HEK293T (cell line): ENCODE data around the gene LCK.
A peak's percentile ranks its signal among the peaks of the same experiment; 100 is the strongest.

Experiments used
- CTCF ChIA-PET: fragments of 350-600 bp; formaldehyde crosslinking; extraction: SDS; loops from one replicate; lab custom pipeline; 2021; ENCODE audit warnings: antibody characterized with exemption, inconsistent platforms; lab: Yijun Ruan, JAX
- POLR2A ChIA-PET: fragments of 350-600 bp; formaldehyde crosslinking; extraction: SDS; loops from one replicate; lab custom pipeline; 2020; ENCODE audit warnings: antibody characterized with exemption, inconsistent platforms; lab: Yijun Ruan, JAX
- DNase-seq: peaks from one replicate; pipeline ENCODE4 v3.0.0; 2012; ENCODE audit warnings: mixed read lengths; ENCODE audit errors: extremely low spot score
- ARNT ChIP-seq: fragments of 450-650 bp; IDR thresholded peaks from 2 replicates; pipeline ENCODE4 v1.6.1; 2017; ENCODE audit warnings: mild to moderate bottlenecking
- BHLHE40 ChIP-seq: fragments of 450-650 bp; IDR thresholded peaks from 2 replicates; pipeline ENCODE4 v1.6.1; 2016; ENCODE audit warnings: mild to moderate bottlenecking, moderate library complexity, borderline replicate concordance
- CTBP1 ChIP-seq: fragments of 450-650 bp; IDR thresholded peaks from 2 replicates; pipeline ENCODE4 v1.6.1; 2016; ENCODE audit warnings: borderline replicate concordance
- ELF4 ChIP-seq: fragments of 450-650 bp; IDR thresholded peaks from 2 replicates; pipeline ENCODE4 v1.6.1; 2017; ENCODE audit warnings: antibody characterized with exemption
- FOXA1 ChIP-seq: fragments of 450-650 bp; IDR thresholded peaks from 2 replicates; pipeline ENCODE4 v1.6.1; 2016; ENCODE audit warnings: mild to moderate bottlenecking
- FOXK2 ChIP-seq: fragments of 450-650 bp; IDR thresholded peaks from 2 replicates; pipeline ENCODE4 v1.6.1; 2016; ENCODE audit warnings: mild to moderate bottlenecking
- FOXM1 ChIP-seq: fragments of 450-650 bp; IDR thresholded peaks from 2 replicates; pipeline ENCODE4 v1.6.1; 2017; ENCODE audit warnings: mild to moderate bottlenecking, borderline replicate concordance
- HDGF ChIP-seq: fragments of 450-650 bp; IDR thresholded peaks from 2 replicates; pipeline ENCODE4 v1.6.1; 2017; ENCODE audit warnings: antibody characterized with exemption, borderline replicate concordance
- L3MBTL2 ChIP-seq: fragments of 450-650 bp; conservative IDR thresholded peaks from 2 replicates; pipeline ENCODE4 v1.6.1; 2016; ENCODE audit warnings: mild to moderate bottlenecking
- LEF1 ChIP-seq: fragments of 450-650 bp; IDR thresholded peaks from 2 replicates; pipeline ENCODE4 v1.6.1; 2017; ENCODE audit warnings: mild to moderate bottlenecking, borderline replicate concordance
- NFRKB ChIP-seq: fragments of 450-650 bp; IDR thresholded peaks from 2 replicates; pipeline ENCODE4 v1.6.1; 2016; ENCODE audit warnings: mild to moderate bottlenecking, moderate library complexity
- PKNOX1 ChIP-seq: fragments of 450-650 bp; IDR thresholded peaks from 2 replicates; pipeline ENCODE4 v1.6.1; 2016
- SUZ12 ChIP-seq: fragments of 450-650 bp; IDR thresholded peaks from 2 replicates; pipeline ENCODE4 v1.6.1; 2016; ENCODE audit warnings: mild to moderate bottlenecking
- TARDBP ChIP-seq: fragments of 450-650 bp; IDR thresholded peaks from 2 replicates; pipeline ENCODE4 v1.6.1; 2016

Gene LCK

GRCh38 chr1:32333251-32333963, 82.3 kb downstream of the LCK start:
- CTCF ChIA-PET, result interaction anchor here (0.6 kb wide), 1 partner anchor 9 kb away, joined by 4 read pairs; no protein-coding TSS in a partner anchor
- DNase-seq, result no peak
- TF ChIP-seq ELF4, result no peak
- TF ChIP-seq BHLHE40, result no peak
- no peak for TF ChIP-seq FOXK2
- POLR2A ChIA-PET, result interaction anchor here (0.9 to 1.0 kb wide), 3 partner anchors 11 to 61 kb away, joined by 3 to 4 read pairs (median 3); partner anchors contain the start of gene BSDC1

GRCh38 chr1:32334274-32334861, 83.3 kb downstream of the LCK start:
- DNase-seq, result no peak
- no peak for TF ChIP-seq SUZ12
- TF ChIP-seq HDGF, result no peak
- no peak for TF ChIP-seq PKNOX1
- TF ChIP-seq FOXK2, result no peak
- TF ChIP-seq CTBP1, result no peak
- TF ChIP-seq BHLHE40, result no peak
- TF ChIP-seq ARNT, result no peak
- no peak for TF ChIP-seq LEF1
- TF ChIP-seq ELF4, result no peak
- CTCF ChIA-PET, result no interaction called here
- POLR2A ChIA-PET, result interaction anchor here (1.0 kb wide), 1 partner anchor 17 kb away, joined by 4 read pairs; no protein-coding TSS in a partner anchor

GRCh38 chr1:32334864-32335534, 83.9 kb downstream of the LCK start:
- CTCF ChIA-PET, result interaction anchor here (0.6 kb wide), 1 partner anchor 89 kb away, joined by 3 read pairs; no protein-coding TSS in a partner anchor
- TF ChIP-seq FOXK2, result no peak
- 0 out of 2 replicates have a peak, but pooled peaks have one; percentile 36 for TF ChIP-seq LEF1
- TF ChIP-seq FOXM1, result peak; percentile 61; the same call in 1 of the 2 replicates
- DNase-seq, result peak; percentile 80
- POLR2A ChIA-PET, result interaction anchor here (1.0 to 2.2 kb wide), 6 partner anchors 10 to 60 kb away, joined by 4 to 33 read pairs (median 10); partner anchors contain the start of genes BSDC1 and HDAC1

GRCh38 chr1:32335535-32335789, 84.4 kb downstream of the LCK start:
- ChIA-PET POLR2A (interaction anchor here (1.1 to 2.2 kb wide), 8 partner anchors 10 to 87 kb away, joined by 3 to 33 read pairs (median 8); partner anchors contain the start of genes BSDC1 and HDAC1), CTCF (interaction anchor here (0.6 to 0.9 kb wide), 2 partner anchors 17 to 89 kb away, joined by 3 read pairs; no protein-coding TSS in a partner anchor)
- TF ChIP-seq ARNT (no peak), FOXK2 (no peak), TARDBP (no peak), BHLHE40 (no peak), FOXA1 (no peak), FOXM1 (no peak), NFRKB (no peak), L3MBTL2 (no peak), LEF1 (no peak), SUZ12 (no peak)
- DNase-seq, result no peak
